Mesenchymal stem cell (in vitro differentiated cells and primary cell): ENCODE data around the gene RNF4.

Experiments used
- DNase-seq: peaks from one replicate; pipeline ENCODE4 v3.0.0-alpha.2; 2013
- H2AFZ ChIP-seq: one replicate; pipeline ENCODE4 v1.6.1; 2013; ENCODE audit warnings: low read depth, mild to moderate bottlenecking, control low read depth, inconsistent platforms, low read length, moderate library complexity
- H2AK5ac ChIP-seq: 2 replicates; pipeline ENCODE4 v1.6.1; 2013; ENCODE audit warnings: low read length, moderate library complexity, mild to moderate bottlenecking, inconsistent platforms; ENCODE audit not compliant: severe bottlenecking
- H2BK120ac ChIP-seq: one replicate; pipeline ENCODE4 v1.6.1; 2013; ENCODE audit warnings: low read depth, mild to moderate bottlenecking, inconsistent platforms, low read length, moderate library complexity
- H2BK12ac ChIP-seq, 2 experiments: one replicate each; pipeline ENCODE4 v1.6.1; 2013; ENCODE audit warnings: inconsistent platforms in 2 of 2, low read length in 2 of 2, mild to moderate bottlenecking in 2 of 2, moderate library complexity in 2 of 2, control low read depth in 1 of 2
- H2BK15ac ChIP-seq: one replicate; pipeline ENCODE4 v1.6.1; 2013; ENCODE audit warnings: mild to moderate bottlenecking, low read depth, inconsistent platforms; ENCODE audit not compliant: poor library complexity, severe bottlenecking
- H2BK5ac ChIP-seq: 2 replicates; pipeline ENCODE4 v1.6.1; 2013; ENCODE audit warnings: low read depth, mild to moderate bottlenecking, low read length, control low read depth, inconsistent platforms; ENCODE audit not compliant: poor library complexity, severe bottlenecking
- H3K14ac ChIP-seq, 2 experiments: one replicate each; pipeline ENCODE4 v1.6.1; 2013; ENCODE audit warnings: inconsistent platforms in 2 of 2, low read length in 2 of 2, control low read depth in 1 of 2, mild to moderate bottlenecking in 1 of 2, moderate library complexity in 1 of 2
- H3K18ac ChIP-seq, 2 experiments: one replicate each; pipeline ENCODE4 v1.6.1; 2013; ENCODE audit warnings: inconsistent platforms in 2 of 2, low read length in 2 of 2, control low read depth in 1 of 2, low read depth in 1 of 2, mild to moderate bottlenecking in 1 of 2
- H3K23ac ChIP-seq, 2 experiments: one replicate each; pipeline ENCODE4 v1.6.1; 2013; ENCODE audit warnings: inconsistent platforms in 2 of 2, low read length in 2 of 2, mild to moderate bottlenecking in 2 of 2, moderate library complexity in 2 of 2, control low read depth in 1 of 2
- H3K27ac ChIP-seq: 2 replicates; pipeline ENCODE4 v1.5.1; 2013; ENCODE audit warnings: mild to moderate bottlenecking, moderate library complexity, low read length, control low read depth, inconsistent platforms; ENCODE audit not compliant: poor library complexity, severe bottlenecking
- H3K27me3 ChIP-seq, 2 experiments: 2 replicates each; pipeline versions ENCODE4 v1.6.1 to v1.7.0; 2013; ENCODE audit warnings: low read length in 2 of 2, mild to moderate bottlenecking in 2 of 2, moderate library complexity in 2 of 2, control low read depth in 1 of 2, inconsistent platforms in 1 of 2; ENCODE audit not compliant: control insufficient read depth in 1 of 2, insufficient read depth in 1 of 2
- H3K36me3 ChIP-seq, 2 experiments: 2 replicates each; pipeline versions ENCODE4 v1.6.1 to v1.7.0; 2013; ENCODE audit warnings: low read length in 2 of 2, control low read depth in 1 of 2, inconsistent platforms in 1 of 2, low read depth in 1 of 2, mild to moderate bottlenecking in 1 of 2; ENCODE audit not compliant: insufficient read depth in 2 of 2, control insufficient read depth in 1 of 2
- H3K4ac ChIP-seq, 2 experiments: one replicate each; pipeline ENCODE4 v1.6.1; 2013; ENCODE audit warnings: inconsistent platforms in 2 of 2, low read length in 2 of 2, mild to moderate bottlenecking in 2 of 2, moderate library complexity in 2 of 2, control low read depth in 1 of 2, low read depth in 1 of 2
- H3K4me1 ChIP-seq: 2 replicates; pipeline ENCODE4 v1.6.1; 2013; ENCODE audit warnings: low read depth, low read length, control low read depth; ENCODE audit not compliant: control insufficient read depth, insufficient read depth
- H3K4me2 ChIP-seq: 2 replicates; pipeline ENCODE4 v1.6.1; 2013; ENCODE audit warnings: low read length, mild to moderate bottlenecking, inconsistent platforms; ENCODE audit not compliant: poor library complexity, severe bottlenecking
- H3K4me3 ChIP-seq, 2 experiments: 2 replicates each; pipeline versions ENCODE4 v1.5.1 to v1.7.0; 2013; ENCODE audit warnings: low read length in 2 of 2, mild to moderate bottlenecking in 2 of 2, control low read depth in 1 of 2, low read depth in 1 of 2; ENCODE audit not compliant: insufficient read depth in 1 of 2
- H3K79me1 ChIP-seq: replicated peaks from 2 replicates; pipeline ENCODE4 v1.6.1; 2013; ENCODE audit warnings: mild to moderate bottlenecking, control low read depth, low read length, inconsistent platforms; ENCODE audit not compliant: poor library complexity, severe bottlenecking
- H3K9ac ChIP-seq: 2 replicates; pipeline ENCODE4 v1.7.0; 2013; ENCODE audit warnings: mild to moderate bottlenecking, low read length, moderate library complexity
- H3K9me3 ChIP-seq: 2 replicates; pipeline ENCODE4 v1.7.0; 2013; ENCODE audit warnings: mild to moderate bottlenecking, low read length; ENCODE audit not compliant: control insufficient read depth
- H4K8ac ChIP-seq: one replicate; pipeline ENCODE4 v1.6.1; 2013; ENCODE audit warnings: inconsistent platforms, mild to moderate bottlenecking, low read length, moderate library complexity
- H4K91ac ChIP-seq: one replicate; pipeline ENCODE4 v1.6.1; 2013; ENCODE audit warnings: mild to moderate bottlenecking, low read length, inconsistent platforms
- WGBS: methylation state at CpG from one replicate; pipeline ENCODE4 v1.1.7; 2013; ENCODE audit warnings: mixed read lengths; 5-methylcytosine and 5-hydroxymethylcytosine counted together

RNF4 gene

GRCh38 chr4:2492970-2493369, 24.1 kb downstream of the RNF4 start:
- Histone ChIP-seq H3K36me3 (peaks cover 57 to 66% of the 10 kb centered on the region in 2 experiments), H3K27ac (no peak overlapping the region), H3K23ac (no peak overlapping the region), H2BK120ac (no peak overlapping the region), H3K4me2 (no peak overlapping the region), H2AK5ac (no peak overlapping the region), H2BK5ac (no peak overlapping the region), H3K4me3 (no peak overlapping the region), H4K8ac (no peak overlapping the region), H3K79me1 (peaks cover 18% of the 10 kb centered on the region), H4K91ac (no peak overlapping the region), H3K9ac (no peak overlapping the region), H3K14ac (no peak overlapping the region), H3K18ac (no peak overlapping the region), H2AFZ (no peak overlapping the region), H3K4me1 (peaks cover 6% of the 10 kb centered on the region), H3K9me3 (no peaks in the 10 kb centered on the region), H3K27me3 (no peaks in the 10 kb centered on the region), H3K4ac (no peak overlapping the region), H2BK12ac (no peak overlapping the region), H2BK15ac (no peak overlapping the region)
- 100% methylated on average over 1 of the region's 1 CpG for WGBS
- no peak for DNase-seq

GRCh38 chr4:2494992-2495391, 26.1 kb downstream of the RNF4 start:
- Histone ChIP-seq H3K4me1 (no peaks in the 10 kb centered on the region), H3K14ac (no peak overlapping the region), H3K27ac (no peak overlapping the region), H3K79me1 (peaks cover 21% of the 10 kb centered on the region), H2BK15ac (no peak overlapping the region), H3K4me3 (no peak overlapping the region), H3K4me2 (no peak overlapping the region), H2AFZ (no peak overlapping the region), H3K9me3 (no peaks in the 10 kb centered on the region), H3K27me3 (no peaks in the 10 kb centered on the region), H3K4ac (no peak overlapping the region), H4K91ac (no peak overlapping the region), H2AK5ac (no peak overlapping the region), H3K9ac (no peak overlapping the region), H4K8ac (peak overlapping the region; percentile 10), H3K23ac (no peak overlapping the region), H2BK12ac (no peak overlapping the region), H3K18ac (no peak overlapping the region), H3K36me3 (peaks cover 54 to 74% of the 10 kb centered on the region in 2 experiments), H2BK5ac (no peak overlapping the region), H2BK120ac (no peak overlapping the region)
- 96% methylated on average over 3 of the region's 3 CpGs for WGBS
- DNase-seq = no peak

GRCh38 chr4:2497324-2497723, 28.4 kb downstream of the RNF4 start:
- DNase-seq = no peak
- H3K27me3 ChIP-seq = no peaks in the 10 kb centered on the region
- H2BK120ac ChIP-seq = no peak overlapping the region
- no peaks in the 10 kb centered on the region for H3K4me1 ChIP-seq
- H3K9ac ChIP-seq = no peak overlapping the region
- no peak overlapping the region for H4K91ac ChIP-seq
- WGBS = 100% methylated on average over 4 of the region's 4 CpGs
- no peak overlapping the region for H3K27ac ChIP-seq
- no peak overlapping the region for H2BK15ac ChIP-seq
- H3K79me1 ChIP-seq = peaks cover 34% of the 10 kb centered on the region
- no peaks in the 10 kb centered on the region for H3K9me3 ChIP-seq
- H2AK5ac ChIP-seq = no peak overlapping the region
- H4K8ac ChIP-seq = no peak overlapping the region
- no peak overlapping the region for H3K23ac ChIP-seq
- H3K4me3 ChIP-seq = no peak overlapping the region
- H3K4me2 ChIP-seq = no peak overlapping the region
- no peak overlapping the region for H2BK5ac ChIP-seq
- H2AFZ ChIP-seq = no peak overlapping the region
- no peak overlapping the region for H3K18ac ChIP-seq
- H3K14ac ChIP-seq = no peak overlapping the region
- H2BK12ac ChIP-seq = no peak overlapping the region
- peaks cover 60 to 81% of the 10 kb centered on the region in 2 experiments for H3K36me3 ChIP-seq
- H3K4ac ChIP-seq = no peak overlapping the region

- H3K4me1 ChIP-seq = no peaks in the 10 kb centered on the region
- no peak overlapping the region for H4K8ac ChIP-seq
- H3K79me1 ChIP-seq = peaks cover 32% of the 10 kb centered on the region
- no peak overlapping the region for H3K4ac ChIP-seq
- H3K14ac ChIP-seq = no peak overlapping the region
- no peaks in the 10 kb centered on the region for H3K27me3 ChIP-seq
- no peak overlapping the region for H3K18ac ChIP-seq
- no peak overlapping the region for H3K9ac ChIP-seq
- H2BK120ac ChIP-seq = no peak overlapping the region
- no peaks in the 10 kb centered on the region for H3K9me3 ChIP-seq
- peaks cover 59 to 75% of the 10 kb centered on the region in 2 experiments for H3K36me3 ChIP-seq
- H4K91ac ChIP-seq = no peak overlapping the region
- H2BK15ac ChIP-seq = no peak overlapping the region
- H2BK12ac ChIP-seq = no peak overlapping the region
- no peak overlapping the region for H3K27ac ChIP-seq
- no peak overlapping the region for H3K4me2 ChIP-seq
- no peak for DNase-seq
- H3K23ac ChIP-seq = no peak overlapping the region
- no peak overlapping the region for H2AK5ac ChIP-seq
- H3K4me3 ChIP-seq = no peak overlapping the region
- no peak overlapping the region for H2AFZ ChIP-seq
- WGBS = 97% methylated on average over 9 of the region's 9 CpGs
- no peak overlapping the region for H2BK5ac ChIP-seq
Observed at GRCh38 chr4:2497931-2498330, 29.0 kb downstream of the RNF4 start.
